ENCODE data around the gene SERPINA3. TPM values are rescaled to one million over a fixed set of nuclear protein-coding genes. Genes with fewer than 3 reads are reported as not detected.

SERPINA3 gene
- total and polyA plus RNA-seq, 2 donors: 1.3 to 120 TPM

DNA sequence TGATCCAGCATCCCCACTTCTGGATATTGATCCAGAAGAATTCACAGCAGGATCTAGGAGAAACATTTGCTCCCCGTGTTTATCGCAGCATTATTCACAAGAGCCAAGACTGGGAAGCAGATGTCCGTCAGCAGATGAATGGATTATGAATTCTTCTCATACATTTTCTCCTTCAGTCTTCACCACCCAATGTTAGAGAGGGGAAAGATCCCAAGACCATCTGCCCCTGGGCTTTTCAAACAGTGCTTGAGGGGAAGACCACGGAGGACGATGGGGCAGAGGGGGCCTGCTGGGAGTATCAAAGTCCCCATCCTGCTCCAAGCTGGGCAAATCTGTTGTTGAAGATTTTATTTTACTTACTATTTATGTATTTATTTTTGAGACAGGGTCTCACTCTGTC, 41.1 kb downstream of the SERPINA3 start:
- no peaks in the 10 kb centered on the region for H3K27me3 ChIP-seq (ENCODE audit: control insufficient read depth in 2 of 2, insufficient read depth in 1 of 2, low read length in 1 of 2)
- 85% methylated on average over 5 of the region's 5 CpGs for WGBS
- H3K9me3 ChIP-seq (ENCODE audit: control insufficient read depth in 2 of 2, insufficient read depth in 1 of 2, low read length in 1 of 2): peaks cover 0 to 13% of the 10 kb centered on the region in 2 donors
- H3K36me3 ChIP-seq (ENCODE audit: control insufficient read depth in 2 of 2, insufficient read depth in 2 of 2, low read length in 1 of 2): no peaks in the 10 kb centered on the region
- DNase-seq (ENCODE audit: low read depth in 6 of 9, low spot score in 9 of 9): no peak
- no peaks in the 10 kb centered on the region for H3K4me1 ChIP-seq (ENCODE audit: control insufficient read depth in 2 of 2, insufficient read depth in 2 of 2, low read length in 2 of 2)
- H3K27ac ChIP-seq (ENCODE audit: low read depth in 1 of 2, low read length in 1 of 2): no peak overlapping the region
- H3K4me3 ChIP-seq (ENCODE audit: low read length in 2 of 2): no peak overlapping the region

DNA sequence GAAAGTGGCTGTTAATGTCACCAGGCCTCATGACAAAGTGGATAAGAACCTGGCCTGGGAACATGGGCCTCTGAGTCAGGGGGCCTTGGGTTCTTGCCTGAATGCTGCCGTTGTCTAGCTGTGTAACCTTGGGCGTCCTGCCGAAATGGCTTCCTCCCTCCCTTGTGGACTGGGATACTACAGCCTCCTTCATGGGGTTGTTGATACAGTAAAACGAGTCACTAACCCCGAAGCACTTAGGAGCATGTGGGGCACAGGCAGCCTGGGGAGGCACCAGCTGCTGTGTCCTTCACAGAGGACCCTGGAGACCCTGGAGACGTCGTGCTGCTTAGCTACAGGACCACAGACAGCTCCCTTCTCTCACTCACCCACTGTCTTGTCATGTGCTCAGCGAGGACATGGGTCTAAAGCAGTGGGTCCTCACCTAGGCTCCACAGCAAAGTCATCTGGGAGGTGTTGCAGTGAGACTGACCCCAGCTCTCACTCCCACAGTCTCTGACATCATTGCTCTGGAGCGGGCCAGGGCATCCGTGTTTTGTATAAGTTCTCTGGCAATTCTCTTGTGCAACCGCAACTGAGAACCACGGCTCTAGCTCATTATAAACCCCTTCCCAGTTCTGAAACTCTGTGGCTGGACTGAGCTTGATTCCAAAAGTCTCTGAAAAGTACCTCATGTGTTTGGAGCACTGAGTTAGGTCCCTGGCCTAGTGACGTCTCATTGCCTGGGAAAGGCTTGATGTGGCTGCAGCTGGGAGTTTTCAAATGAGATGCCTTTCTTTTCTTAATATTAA, 42.1 kb downstream of the SERPINA3 start:
- H3K9me3 ChIP-seq (ENCODE audit: control insufficient read depth in 2 of 2, insufficient read depth in 1 of 2, low read length in 1 of 2): peaks cover 0 to 4% of the 10 kb centered on the region in 2 donors
- no peaks in the 10 kb centered on the region for H3K4me1 ChIP-seq (ENCODE audit: control insufficient read depth in 2 of 2, insufficient read depth in 2 of 2, low read length in 2 of 2)
- no peaks in the 10 kb centered on the region for H3K27me3 ChIP-seq (ENCODE audit: control insufficient read depth in 2 of 2, insufficient read depth in 1 of 2, low read length in 1 of 2)
- H3K4me3 ChIP-seq (ENCODE audit: low read length in 2 of 2): no peak overlapping the region
- no peaks in the 10 kb centered on the region for H3K36me3 ChIP-seq (ENCODE audit: control insufficient read depth in 2 of 2, insufficient read depth in 2 of 2, low read length in 1 of 2)
- H3K27ac ChIP-seq (ENCODE audit: low read depth in 1 of 2, low read length in 1 of 2): no peak overlapping the region
- DNase-seq (ENCODE audit: low read depth in 6 of 9, low spot score in 9 of 9): no peak
- 78% methylated on average over 13 of the region's 13 CpGs for WGBS

GRCh38 chr14:94655169-94655710, 43.0 kb downstream of the SERPINA3 start:
- H3K27ac ChIP-seq (ENCODE audit: low read depth in 1 of 2, low read length in 1 of 2): no peak overlapping the region
- WGBS: 89% methylated on average over 11 of the region's 11 CpGs

GRCh38 chr14:94656043-94656442, 43.9 kb downstream of the SERPINA3 start:
- WGBS: 99% methylated on average over 4 of the region's 4 CpGs
- no peaks in the 10 kb centered on the region for H3K4me1 ChIP-seq (ENCODE audit: control insufficient read depth in 2 of 2, insufficient read depth in 2 of 2, low read length in 2 of 2)
- H3K9me3 ChIP-seq (ENCODE audit: control insufficient read depth in 2 of 2, insufficient read depth in 1 of 2, low read length in 1 of 2): no peaks in the 10 kb centered on the region
- H3K36me3 ChIP-seq (ENCODE audit: control insufficient read depth in 2 of 2, insufficient read depth in 2 of 2, low read length in 1 of 2): no peaks in the 10 kb centered on the region
- DNase-seq (ENCODE audit: low read depth in 6 of 9, low spot score in 9 of 9): no peak
- H3K27ac ChIP-seq (ENCODE audit: low read depth in 1 of 2, low read length in 1 of 2): no peak overlapping the region
- H3K27me3 ChIP-seq (ENCODE audit: control insufficient read depth in 2 of 2, insufficient read depth in 1 of 2, low read length in 1 of 2): no peaks in the 10 kb centered on the region
- H3K4me3 ChIP-seq (ENCODE audit: low read length in 2 of 2): no peak overlapping the region

More at GRCh38 chr14:94655169-94655710, 43.0 kb downstream of the SERPINA3 start:
- Histone ChIP-seq H3K4me3 (ENCODE audit: low read length in 2 of 2) (no peak overlapping the region), H3K36me3 (ENCODE audit: control insufficient read depth in 2 of 2, insufficient read depth in 2 of 2, low read length in 1 of 2) (no peaks in the 10 kb centered on the region), H3K4me1 (ENCODE audit: control insufficient read depth in 2 of 2, insufficient read depth in 2 of 2, low read length in 2 of 2) (no peaks in the 10 kb centered on the region), H3K27me3 (ENCODE audit: control insufficient read depth in 2 of 2, insufficient read depth in 1 of 2, low read length in 1 of 2) (no peaks in the 10 kb centered on the region), H3K9me3 (ENCODE audit: control insufficient read depth in 2 of 2, insufficient read depth in 1 of 2, low read length in 1 of 2) (no peaks in the 10 kb centered on the region)
- no peak for DNase-seq (ENCODE audit: low read depth in 6 of 9, low spot score in 9 of 9)

GRCh38 chr14:94659256-94659655, 47.1 kb downstream of the SERPINA3 start:
- no peak overlapping the region for H3K27ac ChIP-seq (ENCODE audit: low read depth in 1 of 2, low read length in 1 of 2)
- DNase-seq (ENCODE audit: low read depth in 6 of 9, low spot score in 9 of 9): no peak
- no peaks in the 10 kb centered on the region for H3K36me3 ChIP-seq (ENCODE audit: control insufficient read depth in 2 of 2, insufficient read depth in 2 of 2, low read length in 1 of 2)
- H3K4me3 ChIP-seq (ENCODE audit: low read length in 2 of 2): no peak overlapping the region
- H3K4me1 ChIP-seq (ENCODE audit: control insufficient read depth in 2 of 2, insufficient read depth in 2 of 2, low read length in 2 of 2): no peaks in the 10 kb centered on the region
- WGBS: 92% methylated on average over 1 of the region's 1 CpG
- no peaks in the 10 kb centered on the region for H3K9me3 ChIP-seq (ENCODE audit: control insufficient read depth in 2 of 2, insufficient read depth in 1 of 2, low read length in 1 of 2)
- no peaks in the 10 kb centered on the region for H3K27me3 ChIP-seq (ENCODE audit: control insufficient read depth in 2 of 2, insufficient read depth in 1 of 2, low read length in 1 of 2)

DNA sequence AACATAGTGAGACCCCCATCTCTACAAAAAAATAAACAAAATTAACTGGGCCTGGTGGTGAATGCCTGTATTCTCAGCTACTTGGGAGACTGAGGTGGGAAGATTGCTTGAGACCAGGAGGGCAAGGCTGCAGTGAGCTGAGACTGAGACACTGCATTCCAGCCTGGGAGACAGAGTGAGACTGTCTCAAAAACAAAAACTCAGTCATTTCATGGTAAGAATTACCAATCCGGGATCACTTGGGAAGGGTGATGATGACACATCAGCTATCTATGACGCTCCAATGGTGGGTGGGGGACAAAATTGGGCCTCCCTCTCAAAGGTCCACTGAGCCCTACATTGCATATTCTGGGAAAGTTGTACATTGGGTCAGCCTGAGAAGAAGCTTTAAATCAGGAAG, 47.7 kb downstream of the SERPINA3 start:
- no peak for DNase-seq (ENCODE audit: low read depth in 6 of 9, low spot score in 9 of 9)
- H3K9me3 ChIP-seq (ENCODE audit: control insufficient read depth in 2 of 2, insufficient read depth in 1 of 2, low read length in 1 of 2): no peaks in the 10 kb centered on the region
- no peak overlapping the region for H3K27ac ChIP-seq (ENCODE audit: low read depth in 1 of 2, low read length in 1 of 2)
- H3K27me3 ChIP-seq (ENCODE audit: control insufficient read depth in 2 of 2, insufficient read depth in 1 of 2, low read length in 1 of 2): no peaks in the 10 kb centered on the region
- 95% methylated on average over 2 of the region's 2 CpGs for WGBS
- no peaks in the 10 kb centered on the region for H3K4me1 ChIP-seq (ENCODE audit: control insufficient read depth in 2 of 2, insufficient read depth in 2 of 2, low read length in 2 of 2)
- no peaks in the 10 kb centered on the region for H3K36me3 ChIP-seq (ENCODE audit: control insufficient read depth in 2 of 2, insufficient read depth in 2 of 2, low read length in 1 of 2)
- no peak overlapping the region for H3K4me3 ChIP-seq (ENCODE audit: low read length in 2 of 2)

DNA sequence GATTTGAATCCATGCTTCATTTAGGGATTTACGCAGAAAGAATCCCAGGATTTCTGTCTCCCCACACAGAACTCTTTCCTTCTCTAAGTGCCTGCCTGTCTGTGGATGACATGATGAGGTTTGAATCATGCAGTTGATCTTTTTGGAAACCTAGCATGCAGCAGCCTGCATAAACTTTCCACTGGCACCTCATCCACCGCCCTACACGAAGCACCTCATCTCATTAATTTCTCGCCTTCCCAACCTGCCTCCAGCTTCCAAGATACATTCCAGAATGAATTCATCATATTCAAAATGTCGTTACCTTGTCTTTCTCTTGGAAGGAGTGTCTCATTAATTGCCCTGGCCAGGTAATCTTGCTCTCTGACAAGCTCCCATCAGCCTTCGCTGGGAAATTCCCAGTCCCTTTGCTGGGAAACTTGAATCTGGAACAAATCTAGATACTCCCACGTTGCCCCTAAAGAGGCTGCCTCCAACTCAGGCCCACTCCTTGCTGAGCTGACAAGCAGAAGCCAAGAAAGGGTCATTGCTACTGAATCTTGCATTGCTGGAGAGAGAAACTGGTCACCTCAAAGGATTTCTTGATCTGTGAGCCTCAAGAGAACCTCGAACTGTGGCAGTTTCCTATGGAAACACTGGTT, 48.2 kb downstream of the SERPINA3 start:
- no peaks in the 10 kb centered on the region for H3K9me3 ChIP-seq (ENCODE audit: control insufficient read depth in 2 of 2, insufficient read depth in 1 of 2, low read length in 1 of 2)
- 77% methylated on average over 8 of the region's 8 CpGs for WGBS
- H3K27me3 ChIP-seq (ENCODE audit: control insufficient read depth in 2 of 2, insufficient read depth in 1 of 2, low read length in 1 of 2): no peaks in the 10 kb centered on the region
- no peaks in the 10 kb centered on the region for H3K36me3 ChIP-seq (ENCODE audit: control insufficient read depth in 2 of 2, insufficient read depth in 2 of 2, low read length in 1 of 2)
- no peak overlapping the region for H3K27ac ChIP-seq (ENCODE audit: low read depth in 1 of 2, low read length in 1 of 2)
- H3K4me1 ChIP-seq (ENCODE audit: control insufficient read depth in 2 of 2, insufficient read depth in 2 of 2, low read length in 2 of 2): no peaks in the 10 kb centered on the region
- DNase-seq (ENCODE audit: low read depth in 6 of 9, low spot score in 9 of 9): no peak
- H3K4me3 ChIP-seq (ENCODE audit: low read length in 2 of 2): no peak overlapping the region

GRCh38 chr14:94663538-94663937, 51.3 kb downstream of the SERPINA3 start:
- WGBS: 33% methylated on average over 2 of the region's 2 CpGs
- Histone ChIP-seq H3K4me1 (ENCODE audit: control insufficient read depth in 2 of 2, insufficient read depth in 2 of 2, low read length in 2 of 2) (no peaks in the 10 kb centered on the region), H3K9me3 (ENCODE audit: control insufficient read depth in 2 of 2, insufficient read depth in 1 of 2, low read length in 1 of 2) (no peaks in the 10 kb centered on the region), H3K27me3 (ENCODE audit: control insufficient read depth in 2 of 2, insufficient read depth in 1 of 2, low read length in 1 of 2) (no peaks in the 10 kb centered on the region), H3K27ac (ENCODE audit: low read depth in 1 of 2, low read length in 1 of 2) (no peak overlapping the region), H3K36me3 (ENCODE audit: control insufficient read depth in 2 of 2, insufficient read depth in 2 of 2, low read length in 1 of 2) (no peaks in the 10 kb centered on the region), H3K4me3 (ENCODE audit: low read length in 2 of 2) (no peak overlapping the region)
- DNase-seq (ENCODE audit: low read depth in 6 of 9, low spot score in 9 of 9): no peak

- WGBS: 75% methylated on average over 11 of the region's 11 CpGs
- H3K4me3 ChIP-seq (ENCODE audit: low read length in 2 of 2): no peak overlapping the region
- H3K4me1 ChIP-seq (ENCODE audit: control insufficient read depth in 2 of 2, insufficient read depth in 2 of 2, low read length in 2 of 2): no peaks in the 10 kb centered on the region
- H3K9me3 ChIP-seq (ENCODE audit: control insufficient read depth in 2 of 2, insufficient read depth in 1 of 2, low read length in 1 of 2): no peaks in the 10 kb centered on the region
- H3K27ac ChIP-seq (ENCODE audit: low read depth in 1 of 2, low read length in 1 of 2): no peak overlapping the region
- DNase-seq (ENCODE audit: low read depth in 6 of 9, low spot score in 9 of 9): no peak
- no peaks in the 10 kb centered on the region for H3K27me3 ChIP-seq (ENCODE audit: control insufficient read depth in 2 of 2, insufficient read depth in 1 of 2, low read length in 1 of 2)
- H3K36me3 ChIP-seq (ENCODE audit: control insufficient read depth in 2 of 2, insufficient read depth in 2 of 2, low read length in 1 of 2): no peaks in the 10 kb centered on the region
These were observed 51.9 kb downstream of the SERPINA3 start for GRCh38 chr14:94663965-94664704.

Data from thymus (tissue), 11 donors.